ENCODE measurements around the gene FAM174C. TPM values are rescaled to one million over a fixed set of nuclear protein-coding genes. Genes with fewer than 3 reads are reported as not detected.

Gene FAM174C
- total and polyA plus RNA-seq, 10 of the 15 experiments (the other 5 are each of a cell fraction or from before 2014, with no cell fraction given): 0.89 to 94.6 (median 43.6) TPM

DNA sequence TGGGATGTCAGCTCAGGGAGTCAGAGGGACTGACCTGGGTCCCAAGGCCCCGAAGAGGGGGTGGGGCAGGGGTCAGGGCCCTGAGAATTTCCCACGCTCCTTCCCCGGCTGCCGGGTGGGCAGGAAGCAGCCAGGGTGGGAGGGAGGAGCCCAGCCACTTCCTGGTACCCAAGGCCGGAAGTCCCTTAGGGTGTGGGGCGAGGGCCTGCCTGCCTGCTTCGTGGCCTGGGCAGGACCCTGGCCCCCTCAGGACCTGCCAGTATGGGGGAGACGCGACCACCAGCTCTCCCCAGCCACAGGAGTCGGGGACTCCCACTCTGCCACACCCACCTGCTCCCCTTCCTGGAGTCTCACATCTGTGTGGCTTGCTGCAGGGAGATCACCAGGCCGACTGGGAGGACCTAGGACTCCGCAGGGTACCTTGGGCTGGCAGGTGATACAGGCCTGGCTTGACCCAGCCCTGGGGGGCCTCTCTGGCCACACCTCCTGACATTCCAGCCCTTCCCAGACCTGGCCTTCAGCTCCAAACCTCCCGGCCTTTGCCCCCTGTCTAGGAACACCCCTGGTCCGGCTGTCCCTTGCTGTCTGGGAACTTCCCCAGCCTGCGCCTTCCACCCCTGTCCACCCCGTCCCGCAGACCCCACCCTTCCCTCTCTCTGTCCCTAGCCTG, 16.0 kb upstream of the FAM174C start (continued):
- TF ChIP-seq, protein P1, sequence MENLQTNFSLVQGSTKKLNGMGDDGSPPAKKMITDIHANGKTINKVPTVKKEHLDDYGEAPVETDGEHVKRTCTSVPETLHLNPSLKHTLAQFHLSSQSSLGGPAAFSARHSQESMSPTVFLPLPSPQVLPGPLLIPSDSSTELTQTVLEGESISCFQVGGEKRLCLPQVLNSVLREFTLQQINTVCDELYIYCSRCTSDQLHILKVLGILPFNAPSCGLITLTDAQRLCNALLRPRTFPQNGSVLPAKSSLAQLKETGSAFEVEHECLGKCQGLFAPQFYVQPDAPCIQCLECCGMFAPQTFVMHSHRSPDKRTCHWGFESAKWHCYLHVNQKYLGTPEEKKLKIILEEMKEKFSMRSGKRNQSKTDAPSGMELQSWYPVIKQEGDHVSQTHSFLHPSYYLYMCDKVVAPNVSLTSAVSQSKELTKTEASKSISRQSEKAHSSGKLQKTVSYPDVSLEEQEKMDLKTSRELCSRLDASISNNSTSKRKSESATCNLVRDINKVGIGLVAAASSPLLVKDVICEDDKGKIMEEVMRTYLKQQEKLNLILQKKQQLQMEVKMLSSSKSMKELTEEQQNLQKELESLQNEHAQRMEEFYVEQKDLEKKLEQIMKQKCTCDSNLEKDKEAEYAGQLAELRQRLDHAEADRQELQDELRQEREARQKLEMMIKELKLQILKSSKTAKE (IDR thresholded peaks at IDR 0.05; ENCODE audit: low read depth, poor library complexity, severe bottlenecking): no peak
- TF ChIP-seq ETV6 (conservative IDR thresholded peaks at IDR 0.05 in 1 of 2, IDR thresholded peaks at IDR 0.05 in 1 of 2; ENCODE audit: borderline replicate concordance in 1 of 2, low read depth in 1 of 2) (peak in 1 of 2 experiments; percentile 84; a peak in 2 of 4 replicates), BCLAF1 (IDR thresholded peaks at IDR 0.05) (no peak), ZSCAN29 (IDR thresholded peaks at IDR 0.05) (no peak), MYC (IDR thresholded peaks at IDR 0.05; ENCODE audit: insufficient read depth, insufficient read length, insufficient replicate concordance, low read length, severe bottlenecking) (no peak), E4F1 (IDR thresholded peaks at IDR 0.05; ENCODE audit: borderline replicate concordance, partially characterized antibody) (peak; percentile 92), CBFB (IDR thresholded peaks at IDR 0.05; ENCODE audit: low read depth) (0 out of 2 replicates have a peak, but pooled peaks have one; percentile 20), MEF2B (IDR thresholded peaks at IDR 0.05; ENCODE audit: partially characterized antibody, poor library complexity, severe bottlenecking) (peak; percentile 94), NBN (IDR thresholded peaks at IDR 0.05) (peak; percentile 90), STAT3 (IDR thresholded peaks at IDR 0.05; ENCODE audit: low read depth, low read length) (no peak)
- TF ChIP-seq, protein P2, sequence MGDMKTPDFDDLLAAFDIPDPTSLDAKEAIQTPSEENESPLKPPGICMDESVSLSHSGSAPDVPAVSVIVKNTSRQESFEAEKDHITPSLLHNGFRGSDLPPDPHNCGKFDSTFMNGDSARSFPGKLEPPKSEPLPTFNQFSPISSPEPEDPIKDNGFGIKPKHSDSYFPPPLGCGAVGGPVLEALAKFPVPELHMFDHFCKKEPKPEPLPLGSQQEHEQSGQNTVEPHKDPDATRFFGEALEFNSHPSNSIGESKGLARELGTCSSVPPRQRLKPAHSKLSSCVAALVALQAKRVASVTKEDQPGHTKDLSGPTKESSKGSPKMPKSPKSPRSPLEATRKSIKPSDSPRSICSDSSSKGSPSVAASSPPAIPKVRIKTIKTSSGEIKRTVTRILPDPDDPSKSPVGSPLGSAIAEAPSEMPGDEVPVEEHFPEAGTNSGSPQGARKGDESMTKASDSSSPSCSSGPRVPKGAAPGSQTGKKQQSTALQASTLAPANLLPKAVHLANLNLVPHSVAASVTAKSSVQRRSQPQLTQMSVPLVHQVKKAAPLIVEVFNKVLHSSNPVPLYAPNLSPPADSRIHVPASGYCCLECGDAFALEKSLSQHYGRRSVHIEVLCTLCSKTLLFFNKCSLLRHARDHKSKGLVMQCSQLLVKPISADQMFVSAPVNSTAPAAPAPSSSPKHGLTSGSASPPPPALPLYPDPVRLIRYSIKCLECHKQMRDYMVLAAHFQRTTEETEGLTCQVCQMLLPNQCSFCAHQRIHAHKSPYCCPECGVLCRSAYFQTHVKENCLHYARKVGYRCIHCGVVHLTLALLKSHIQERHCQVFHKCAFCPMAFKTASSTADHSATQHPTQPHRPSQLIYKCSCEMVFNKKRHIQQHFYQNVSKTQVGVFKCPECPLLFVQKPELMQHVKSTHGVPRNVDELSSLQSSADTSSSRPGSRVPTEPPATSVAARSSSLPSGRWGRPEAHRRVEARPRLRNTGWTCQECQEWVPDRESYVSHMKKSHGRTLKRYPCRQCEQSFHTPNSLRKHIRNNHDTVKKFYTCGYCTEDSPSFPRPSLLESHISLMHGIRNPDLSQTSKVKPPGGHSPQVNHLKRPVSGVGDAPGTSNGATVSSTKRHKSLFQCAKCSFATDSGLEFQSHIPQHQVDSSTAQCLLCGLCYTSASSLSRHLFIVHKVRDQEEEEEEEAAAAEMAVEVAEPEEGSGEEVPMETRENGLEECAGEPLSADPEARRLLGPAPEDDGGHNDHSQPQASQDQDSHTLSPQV (IDR thresholded peaks at IDR 0.05): 0 out of 2 replicates have a peak, but pooled peaks have one; percentile 30
- TF ChIP-seq, protein P3, sequence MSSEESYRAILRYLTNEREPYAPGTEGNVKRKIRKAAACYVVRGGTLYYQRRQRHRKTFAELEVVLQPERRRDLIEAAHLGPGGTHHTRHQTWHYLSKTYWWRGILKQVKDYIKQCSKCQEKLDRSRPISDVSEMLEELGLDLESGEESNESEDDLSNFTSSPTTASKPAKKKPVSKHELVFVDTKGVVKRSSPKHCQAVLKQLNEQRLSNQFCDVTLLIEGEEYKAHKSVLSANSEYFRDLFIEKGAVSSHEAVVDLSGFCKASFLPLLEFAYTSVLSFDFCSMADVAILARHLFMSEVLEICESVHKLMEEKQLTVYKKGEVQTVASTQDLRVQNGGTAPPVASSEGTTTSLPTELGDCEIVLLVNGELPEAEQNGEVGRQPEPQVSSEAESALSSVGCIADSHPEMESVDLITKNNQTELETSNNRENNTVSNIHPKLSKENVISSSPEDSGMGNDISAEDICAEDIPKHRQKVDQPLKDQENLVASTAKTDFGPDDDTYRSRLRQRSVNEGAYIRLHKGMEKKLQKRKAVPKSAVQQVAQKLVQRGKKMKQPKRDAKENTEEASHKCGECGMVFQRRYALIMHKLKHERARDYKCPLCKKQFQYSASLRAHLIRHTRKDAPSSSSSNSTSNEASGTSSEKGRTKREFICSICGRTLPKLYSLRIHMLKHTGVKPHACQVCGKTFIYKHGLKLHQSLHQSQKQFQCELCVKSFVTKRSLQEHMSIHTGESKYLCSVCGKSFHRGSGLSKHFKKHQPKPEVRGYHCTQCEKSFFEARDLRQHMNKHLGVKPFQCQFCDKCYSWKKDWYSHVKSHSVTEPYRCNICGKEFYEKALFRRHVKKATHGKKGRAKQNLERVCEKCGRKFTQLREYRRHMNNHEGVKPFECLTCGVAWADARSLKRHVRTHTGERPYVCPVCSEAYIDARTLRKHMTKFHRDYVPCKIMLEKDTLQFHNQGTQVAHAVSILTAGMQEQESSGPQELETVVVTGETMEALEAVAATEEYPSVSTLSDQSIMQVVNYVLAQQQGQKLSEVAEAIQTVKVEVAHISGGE (CRISPR knock-in tag; IDR thresholded peaks at IDR 0.05): no peak

Measured in GM12878 (cell line).